ENCODE results near the gene COA8. TPM values are rescaled to one million over a fixed set of nuclear protein-coding genes. Genes with fewer than 3 reads are reported as not detected.

The COA8 gene
- total and polyA plus RNA-seq, 10 donors, result 15.2 to 39.5 (median 22.2) TPM

GRCh38 chr14:103519043-103519836 is 43.5 kb upstream of the COA8 start:
- Histone ChIP-seq H3K4me1 (peaks cover 28 to 59% (median 55%) of the 10 kb centered on the region in 6 donors), H3K36me3 (no peaks in the 10 kb centered on the region), H3K4me3 (no peak overlapping the region), H3K27ac (peak overlapping the region in 3 of 8 donors; percentile 5 to 18 (median 10)), H3K9me3 (no peaks in the 10 kb centered on the region), H3K27me3 (replicated peaks in 1 of 7) (peaks cover 0 to 54% (median 24%) of the 10 kb centered on the region in 7 donors)
- 32 to 44% (median 37%) methylated on average over 13 of the region's 13 CpGs for WGBS, 5 donors
- intact Hi-C loops (cut with DNase I; ENCODE audit: low total_unique reads), result loop anchor here (5.0 kb wide), 1 partner anchor 33 kb away; no protein-coding TSS in a partner anchor
- peak; percentile 69 for DNase-seq
- TF ChIP-seq POLR2A (IDR thresholded peaks at IDR 0.05) (no peak), CTCF (IDR thresholded peaks at IDR 0.05 in 8 of 11, conservative IDR thresholded peaks at IDR 0.05 in 3 of 11) (no peak), POLR2AphosphoS5 (IDR thresholded peaks at IDR 0.05) (no peak)

- intact Hi-C loops (cut with DNase I; ENCODE audit: low total_unique reads), result loop anchor here (5.0 kb wide), 1 partner anchor 32 kb away; no protein-coding TSS in a partner anchor
- Histone ChIP-seq H3K9me3 (no peaks in the 10 kb centered on the region), H3K4me1 (peaks cover 28 to 59% (median 55%) of the 10 kb centered on the region in 6 donors), H3K27ac (peak overlapping the region in 2 of 8 donors; percentile 5 to 10), H3K27me3 (replicated peaks in 1 of 7) (peaks cover 0 to 55% (median 24%) of the 10 kb centered on the region in 7 donors), H3K4me3 (no peak overlapping the region), H3K36me3 (no peaks in the 10 kb centered on the region)
- 68 to 89% (median 78%) methylated on average over 21 to 22 of the region's 22 CpGs for WGBS, 5 donors
- TF ChIP-seq POLR2AphosphoS5 (IDR thresholded peaks at IDR 0.05) (no peak), POLR2A (IDR thresholded peaks at IDR 0.05) (no peak), CTCF (IDR thresholded peaks at IDR 0.05 in 8 of 11, conservative IDR thresholded peaks at IDR 0.05 in 3 of 11) (no peak)
- DNase-seq, result peak; percentile 75
Observed at GRCh38 chr14:103519837-103520212, 42.9 kb upstream of the COA8 start.

- H3K9me3 ChIP-seq, result no peaks in the 10 kb centered on the region
- intact Hi-C loops (cut with DNase I; ENCODE audit: low total_unique reads), result no loop called here
- H3K27me3 ChIP-seq (replicated peaks in 1 of 7), result peaks cover 0 to 55% (median 24%) of the 10 kb centered on the region in 7 donors
- TF ChIP-seq CTCF (IDR thresholded peaks at IDR 0.05 in 8 of 11, conservative IDR thresholded peaks at IDR 0.05 in 3 of 11), result no peak
- TF ChIP-seq POLR2AphosphoS5 (IDR thresholded peaks at IDR 0.05), result no peak
- no peak for TF ChIP-seq POLR2A (IDR thresholded peaks at IDR 0.05)
- H3K4me3 ChIP-seq, result peak overlapping the region in 7 of 8 donors; percentile 35 to 78 (median 61)
- peak; percentile 77 for DNase-seq
- peak overlapping the region in 2 of 8 donors; percentile 42 to 66 for H3K27ac ChIP-seq
- peaks cover 28 to 59% (median 55%) of the 10 kb centered on the region in 6 donors for H3K4me1 ChIP-seq
- 53 to 82% (median 65%) methylated on average over 3 to 10 of the region's 10 CpGs for WGBS, 5 donors
- H3K36me3 ChIP-seq, result no peaks in the 10 kb centered on the region
Observed at GRCh38 chr14:103520269-103520656, 42.5 kb upstream of the COA8 start.

All from spleen (tissue), 11 donors.